ENCODE data around the gene ITK. TPM values are rescaled to one million over a fixed set of nuclear protein-coding genes. Genes with fewer than 3 reads are reported as not detected.

Gene ITK
- total and polyA plus RNA-seq, 2 donors (not counting 3 experiments of a cell fraction or from before 2014, with no cell fraction given) = not detected

DNA sequence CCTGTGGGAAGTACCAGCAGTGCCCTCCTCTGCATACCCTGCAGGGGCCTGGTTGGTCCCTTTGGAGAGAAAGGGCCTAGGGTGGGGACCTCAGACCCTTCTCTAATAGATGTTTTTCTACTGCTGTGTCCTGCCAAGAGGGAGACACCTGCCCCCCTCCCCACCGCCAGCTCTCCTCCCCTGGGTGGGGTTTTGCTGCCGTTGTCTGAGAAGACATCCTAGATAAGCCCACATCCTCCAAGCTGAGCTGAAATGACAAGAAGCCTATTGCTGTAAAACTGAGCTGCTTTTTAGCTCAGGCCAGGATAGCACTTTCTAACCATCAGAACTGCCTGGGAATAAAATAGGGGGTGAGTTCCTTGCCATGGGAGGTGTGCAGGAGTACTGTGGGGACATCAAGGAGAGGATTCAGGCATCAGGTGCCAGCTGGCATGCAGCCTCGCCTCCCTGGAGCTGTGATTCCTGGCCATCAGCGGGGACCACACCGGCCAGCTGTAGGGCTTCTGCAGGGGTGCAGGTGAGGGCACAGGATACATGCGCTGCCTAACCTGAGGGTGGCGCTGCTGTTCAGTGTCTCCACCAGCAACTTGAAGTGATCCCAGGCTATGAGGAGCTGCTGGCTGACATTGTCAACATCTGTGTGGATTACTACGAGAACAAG is 123.2 kb downstream of the ITK start:
- intact Hi-C loops (cut with micrococcal nuclease) = no loop called here
- Histone ChIP-seq H3K4me2 (ENCODE audit: insufficient read depth, low read length) (no peak overlapping the region), H3K27me3 (ENCODE audit: control insufficient read depth in 2 of 2, insufficient read depth in 2 of 2, low read length in 2 of 2) (no peaks in the 10 kb centered on the region), H3K9ac (replicated peaks; ENCODE audit: extremely low read depth, insufficient read depth, low read length) (no peak overlapping the region), H3K36me3 (ENCODE audit: control insufficient read depth in 2 of 2, extremely low read depth in 1 of 2, insufficient read depth in 2 of 2, low read length in 2 of 2) (no peaks in the 10 kb centered on the region), H3K4me3 (replicated peaks in 1 of 3; ENCODE audit: insufficient read depth in 1 of 3, low read depth in 1 of 3, low read length in 3 of 3) (no peak overlapping the region), H3K9me3 (replicated peaks; ENCODE audit: control insufficient read depth, insufficient read depth, low read length) (no peaks in the 10 kb centered on the region), H3K4me1 (ENCODE audit: control insufficient read depth, extremely low read depth, insufficient read depth, low read length) (no peaks in the 10 kb centered on the region), H3K27ac (ENCODE audit: insufficient read depth, low read depth, low read length) (no peak overlapping the region), H3K79me2 (ENCODE audit: control insufficient read depth, insufficient read depth, low read length) (no peaks in the 10 kb centered on the region), H2AFZ (ENCODE audit: low read depth, low read length) (no peak overlapping the region), H3K9me1 (replicated peaks; ENCODE audit: control insufficient read depth, extremely low read depth, insufficient read depth, low read length) (no peaks in the 10 kb centered on the region), H4K20me1 (replicated peaks; ENCODE audit: control insufficient read depth, extremely low read depth, insufficient read depth, low read length) (no peaks in the 10 kb centered on the region)
- dilution Hi-C loops (cut with MboI; ENCODE audit: extremely low pct_ligation_motif_present, low sequenced_read_pairs) = no loop called here
- TF ChIP-seq, protein P1, sequence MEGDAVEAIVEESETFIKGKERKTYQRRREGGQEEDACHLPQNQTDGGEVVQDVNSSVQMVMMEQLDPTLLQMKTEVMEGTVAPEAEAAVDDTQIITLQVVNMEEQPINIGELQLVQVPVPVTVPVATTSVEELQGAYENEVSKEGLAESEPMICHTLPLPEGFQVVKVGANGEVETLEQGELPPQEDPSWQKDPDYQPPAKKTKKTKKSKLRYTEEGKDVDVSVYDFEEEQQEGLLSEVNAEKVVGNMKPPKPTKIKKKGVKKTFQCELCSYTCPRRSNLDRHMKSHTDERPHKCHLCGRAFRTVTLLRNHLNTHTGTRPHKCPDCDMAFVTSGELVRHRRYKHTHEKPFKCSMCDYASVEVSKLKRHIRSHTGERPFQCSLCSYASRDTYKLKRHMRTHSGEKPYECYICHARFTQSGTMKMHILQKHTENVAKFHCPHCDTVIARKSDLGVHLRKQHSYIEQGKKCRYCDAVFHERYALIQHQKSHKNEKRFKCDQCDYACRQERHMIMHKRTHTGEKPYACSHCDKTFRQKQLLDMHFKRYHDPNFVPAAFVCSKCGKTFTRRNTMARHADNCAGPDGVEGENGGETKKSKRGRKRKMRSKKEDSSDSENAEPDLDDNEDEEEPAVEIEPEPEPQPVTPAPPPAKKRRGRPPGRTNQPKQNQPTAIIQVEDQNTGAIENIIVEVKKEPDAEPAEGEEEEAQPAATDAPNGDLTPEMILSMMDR (IDR thresholded peaks at IDR 0.05; ENCODE audit: extremely low read depth in 1 of 2, insufficient read depth in 1 of 2, low read depth in 1 of 2, low read length in 2 of 2) = peak; percentile 13 to 16
- no peak for TF ChIP-seq FOS (IDR thresholded peaks at IDR 0.05; ENCODE audit: borderline replicate concordance, insufficient read depth, low read length)
- DNase-seq (ENCODE audit: low read depth, low spot score) = no peak
- ChIA-PET POLR2A (no interaction called here), CTCF (interaction anchor here (1.1 to 1.4 kb wide), 2 partner anchors 9 to 39 kb away, joined by 3 to 5 read pairs; no protein-coding TSS in a partner anchor)
- BruUV-seq (replicated peaks) = no TSS peak
- FAIRE-seq = no peak

Other genes with a start within 250 kb of the ITK start
- not detected in 2 replicates for gene TIMD4, start 217.6 kb upstream of the ITK start, total RNA-seq
- not detected in 2 replicates for gene TIMD4, start 217.6 kb upstream of the ITK start, polyA plus RNA-seq
- gene HAVCR1, start 121.7 kb upstream of the ITK start, total RNA-seq = not detected in 2 replicates
- not detected in 2 replicates for gene HAVCR1, start 121.7 kb upstream of the ITK start, polyA plus RNA-seq
- 0.42 TPM in 1 of 2 replicates, not detected in the other for gene HAVCR2, start 71.8 kb upstream of the ITK start, total RNA-seq
- 0.03 TPM in 1 of 2 replicates, not detected in the other for gene HAVCR2, start 71.8 kb upstream of the ITK start, polyA plus RNA-seq
- 7.4 and 9.2 TPM in 2 replicates for gene MED7, start 38.0 kb upstream of the ITK start, total RNA-seq
- gene MED7, start 38.0 kb upstream of the ITK start, polyA plus RNA-seq = 3.9 and 4.3 TPM in 2 replicates
- gene GARIN3, start 14.6 kb upstream of the ITK start, total RNA-seq = not detected in 2 replicates
- not detected in 2 replicates for gene GARIN3, start 14.6 kb upstream of the ITK start, polyA plus RNA-seq
- gene CYFIP2, start 85.3 kb downstream of the ITK start, total RNA-seq = 22.2 and 22.4 TPM in 2 replicates
- 9.1 and 9.2 TPM in 2 replicates for gene CYFIP2, start 85.3 kb downstream of the ITK start, polyA plus RNA-seq

All from endothelial cell of umbilical vein (primary cell).